ENCODE results near the gene ST3GAL3. TPM values are rescaled to one million over a fixed set of nuclear protein-coding genes. Genes with fewer than 3 reads are reported as not detected.

ST3GAL3 gene
- total and polyA plus RNA-seq, 2 donors (not counting 1 experiment from before 2014, with no cell fraction given): 13.7 to 16.3 TPM

DNA sequence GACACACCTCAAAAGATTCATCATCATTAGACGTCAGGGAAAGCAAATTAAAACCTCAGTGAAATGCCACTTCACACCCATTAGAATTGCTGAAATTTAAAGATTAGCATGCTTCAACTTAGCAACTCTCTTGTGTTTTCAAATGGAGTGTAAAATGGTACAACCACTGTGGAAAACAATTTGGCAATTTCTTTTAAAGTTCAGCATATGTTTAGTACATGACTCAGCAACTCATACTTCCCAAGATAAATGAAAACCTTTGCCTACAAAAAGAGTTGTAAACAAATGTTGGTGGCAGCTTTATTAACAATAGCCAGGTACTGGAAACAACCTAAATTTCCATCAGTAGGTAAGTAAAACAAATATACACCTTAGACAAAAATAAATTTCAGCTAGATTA is 42.7 kb downstream of the ST3GAL3 start:
- Histone ChIP-seq H3K27me3 (ENCODE audit: control insufficient read depth, insufficient read depth, low read length) (no peaks in the 10 kb centered on the region), H4K20me1 (ENCODE audit: control insufficient read depth, extremely low read depth, insufficient read depth, low read length) (no peaks in the 10 kb centered on the region), H3K36me3 (ENCODE audit: control insufficient read depth, insufficient read depth, low read length) (no peaks in the 10 kb centered on the region), H2AFZ (ENCODE audit: low read length) (no peak overlapping the region), H3K27ac (ENCODE audit: insufficient read depth, low read length) (no peak overlapping the region), H3K9ac (ENCODE audit: insufficient read depth, low read length) (no peak overlapping the region), H3K4me3 (replicated peaks in 1 of 4; ENCODE audit: control extremely low read depth in 1 of 4, insufficient read depth in 1 of 4, low read depth in 3 of 4, low read length in 4 of 4) (no peak overlapping the region), H3K79me2 (ENCODE audit: control insufficient read depth, insufficient read depth, low read length) (no peaks in the 10 kb centered on the region), H3K4me1 (ENCODE audit: control insufficient read depth, extremely low read depth, insufficient read depth, low read length) (no peaks in the 10 kb centered on the region), H3K4me2 (ENCODE audit: extremely low read depth, insufficient read depth, low read length) (no peak overlapping the region), H3K9me3 (ENCODE audit: control insufficient read depth, insufficient read depth, low read depth, low read length) (no peaks in the 10 kb centered on the region)
- TF ChIP-seq, protein P1, sequence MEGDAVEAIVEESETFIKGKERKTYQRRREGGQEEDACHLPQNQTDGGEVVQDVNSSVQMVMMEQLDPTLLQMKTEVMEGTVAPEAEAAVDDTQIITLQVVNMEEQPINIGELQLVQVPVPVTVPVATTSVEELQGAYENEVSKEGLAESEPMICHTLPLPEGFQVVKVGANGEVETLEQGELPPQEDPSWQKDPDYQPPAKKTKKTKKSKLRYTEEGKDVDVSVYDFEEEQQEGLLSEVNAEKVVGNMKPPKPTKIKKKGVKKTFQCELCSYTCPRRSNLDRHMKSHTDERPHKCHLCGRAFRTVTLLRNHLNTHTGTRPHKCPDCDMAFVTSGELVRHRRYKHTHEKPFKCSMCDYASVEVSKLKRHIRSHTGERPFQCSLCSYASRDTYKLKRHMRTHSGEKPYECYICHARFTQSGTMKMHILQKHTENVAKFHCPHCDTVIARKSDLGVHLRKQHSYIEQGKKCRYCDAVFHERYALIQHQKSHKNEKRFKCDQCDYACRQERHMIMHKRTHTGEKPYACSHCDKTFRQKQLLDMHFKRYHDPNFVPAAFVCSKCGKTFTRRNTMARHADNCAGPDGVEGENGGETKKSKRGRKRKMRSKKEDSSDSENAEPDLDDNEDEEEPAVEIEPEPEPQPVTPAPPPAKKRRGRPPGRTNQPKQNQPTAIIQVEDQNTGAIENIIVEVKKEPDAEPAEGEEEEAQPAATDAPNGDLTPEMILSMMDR (conservative IDR thresholded peaks at IDR 0.05 in 1 of 2, IDR thresholded peaks at IDR 0.05 in 1 of 2; ENCODE audit: low read depth in 1 of 2, low read length in 2 of 2): no peak
- no peak for TF ChIP-seq EZH2 (IDR thresholded peaks at IDR 0.05; ENCODE audit: low read length, missing control alignments)
- DNase-seq (ENCODE audit: low read depth in 2 of 2): peak in 1 of 2 donors; percentile 27

DNA sequence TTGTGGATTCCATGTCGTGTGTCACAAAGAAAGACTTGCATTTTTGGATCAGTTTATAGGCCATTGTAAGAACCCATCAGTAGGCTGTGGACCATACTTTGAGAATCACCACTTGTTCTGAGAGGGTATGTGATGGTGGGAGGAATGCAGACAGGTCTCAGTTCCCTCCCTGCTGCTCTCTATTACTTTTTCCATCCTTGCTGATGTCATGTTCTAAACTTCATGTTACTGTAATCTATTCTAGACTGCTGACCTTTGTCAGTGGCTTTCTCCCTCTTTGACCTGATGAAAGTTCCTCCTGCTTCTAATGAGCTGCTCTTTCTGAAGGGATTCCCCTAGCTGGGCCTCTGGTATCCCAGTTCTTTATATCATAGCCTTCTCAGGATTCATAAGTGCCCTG is 46.1 kb downstream of the ST3GAL3 start:
- Histone ChIP-seq H3K4me3 (replicated peaks in 1 of 4; ENCODE audit: control extremely low read depth in 1 of 4, insufficient read depth in 1 of 4, low read depth in 3 of 4, low read length in 4 of 4) (no peak overlapping the region), H3K4me2 (ENCODE audit: extremely low read depth, insufficient read depth, low read length) (no peak overlapping the region), H3K9ac (ENCODE audit: insufficient read depth, low read length) (no peak overlapping the region), H3K27ac (ENCODE audit: insufficient read depth, low read length) (no peak overlapping the region), H2AFZ (ENCODE audit: low read length) (no peak overlapping the region), H4K20me1 (ENCODE audit: control insufficient read depth, extremely low read depth, insufficient read depth, low read length) (no peaks in the 10 kb centered on the region), H3K4me1 (ENCODE audit: control insufficient read depth, extremely low read depth, insufficient read depth, low read length) (no peaks in the 10 kb centered on the region), H3K79me2 (ENCODE audit: control insufficient read depth, insufficient read depth, low read length) (no peaks in the 10 kb centered on the region), H3K9me3 (ENCODE audit: control insufficient read depth, insufficient read depth, low read depth, low read length) (no peaks in the 10 kb centered on the region), H3K27me3 (ENCODE audit: control insufficient read depth, insufficient read depth, low read length) (no peaks in the 10 kb centered on the region), H3K36me3 (ENCODE audit: control insufficient read depth, insufficient read depth, low read length) (no peaks in the 10 kb centered on the region)
- DNase-seq (ENCODE audit: low read depth in 2 of 2): no peak
- TF ChIP-seq, protein P1 (conservative IDR thresholded peaks at IDR 0.05 in 1 of 2, IDR thresholded peaks at IDR 0.05 in 1 of 2; ENCODE audit: low read depth in 1 of 2, low read length in 2 of 2): no peak
- TF ChIP-seq EZH2 (IDR thresholded peaks at IDR 0.05; ENCODE audit: low read length, missing control alignments): no peak

DNA sequence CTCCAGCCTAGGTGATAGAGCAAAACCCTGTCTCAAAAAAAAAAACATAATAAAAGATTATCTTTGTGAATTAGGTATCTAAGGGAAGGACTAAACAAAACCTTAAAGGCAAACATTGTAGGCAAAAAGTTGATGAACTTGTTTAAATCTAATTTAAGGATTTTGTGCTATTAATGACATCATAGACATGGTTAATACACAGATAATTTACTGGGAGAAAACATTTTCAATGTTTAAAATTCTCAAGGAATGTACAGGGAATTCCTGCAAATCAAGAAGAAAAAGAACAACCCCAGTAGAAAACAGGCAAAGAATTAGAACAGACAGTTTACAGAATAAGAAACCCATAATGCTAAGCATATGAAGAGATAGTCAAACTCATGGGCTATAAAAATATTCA is 47.6 kb downstream of the ST3GAL3 start:
- H3K4me1 ChIP-seq (ENCODE audit: control insufficient read depth, extremely low read depth, insufficient read depth, low read length): no peaks in the 10 kb centered on the region
- H3K9ac ChIP-seq (ENCODE audit: insufficient read depth, low read length): no peak overlapping the region
- H3K27ac ChIP-seq (ENCODE audit: insufficient read depth, low read length): no peak overlapping the region
- no peaks in the 10 kb centered on the region for H3K36me3 ChIP-seq (ENCODE audit: control insufficient read depth, insufficient read depth, low read length)
- no peaks in the 10 kb centered on the region for H3K9me3 ChIP-seq (ENCODE audit: control insufficient read depth, insufficient read depth, low read depth, low read length)
- no peak for TF ChIP-seq EZH2 (IDR thresholded peaks at IDR 0.05; ENCODE audit: low read length, missing control alignments)
- TF ChIP-seq, protein P1 (conservative IDR thresholded peaks at IDR 0.05 in 1 of 2, IDR thresholded peaks at IDR 0.05 in 1 of 2; ENCODE audit: low read depth in 1 of 2, low read length in 2 of 2): no peak
- no peak overlapping the region for H3K4me2 ChIP-seq (ENCODE audit: extremely low read depth, insufficient read depth, low read length)
- H3K27me3 ChIP-seq (ENCODE audit: control insufficient read depth, insufficient read depth, low read length): no peaks in the 10 kb centered on the region
- H3K79me2 ChIP-seq (ENCODE audit: control insufficient read depth, insufficient read depth, low read length): no peaks in the 10 kb centered on the region
- no peak overlapping the region for H2AFZ ChIP-seq (ENCODE audit: low read length)
- H3K4me3 ChIP-seq (replicated peaks in 1 of 4; ENCODE audit: control extremely low read depth in 1 of 4, insufficient read depth in 1 of 4, low read depth in 3 of 4, low read length in 4 of 4): no peak overlapping the region
- H4K20me1 ChIP-seq (ENCODE audit: control insufficient read depth, extremely low read depth, insufficient read depth, low read length): no peaks in the 10 kb centered on the region
- DNase-seq (ENCODE audit: low read depth in 2 of 2): no peak
